Astrocyte (in vitro differentiated cells and primary cell): ENCODE data around the gene E2F2. TPM values are rescaled to one million over a fixed set of nuclear protein-coding genes. Genes with fewer than 3 reads are reported as not detected.

Experiments
- DNase-seq: peaks from one replicate; pipeline ENCODE4 v3.0.0-alpha.2; 2010; ENCODE audit warnings: low read depth
- FAIRE-seq: peaks from 2 replicates; lab custom pipeline; 2011; peaks lifted over from hg19 to GRCh38; lab: Jason Lieb, UNC
- H2AFZ ChIP-seq: 2 replicates; pipeline ENCODE4 v1.6.0; 2012; ENCODE audit warnings: low read depth, low read length, inconsistent platforms
- H3K27ac ChIP-seq: 2 replicates; pipeline ENCODE4 v1.5.1; 2011; ENCODE audit warnings: low read depth, low read length, inconsistent platforms
- H3K27me3 ChIP-seq: 2 replicates; pipeline ENCODE4 v1.6.0; 2011; ENCODE audit warnings: low read length, inconsistent platforms; ENCODE audit not compliant: insufficient read depth
- H3K36me3 ChIP-seq: 2 replicates; pipeline ENCODE4 v1.5.1; 2011; ENCODE audit warnings: low read length, inconsistent platforms; ENCODE audit not compliant: insufficient read depth
- H3K4me1 ChIP-seq: 2 replicates; pipeline ENCODE4 v1.5.1; 2011; ENCODE audit warnings: low read length, inconsistent platforms; ENCODE audit not compliant: insufficient read depth
- H3K4me2 ChIP-seq: 2 replicates; pipeline ENCODE4 v1.6.0; 2012; ENCODE audit warnings: low read length, inconsistent platforms
- H3K4me3 ChIP-seq: 2 replicates; pipeline ENCODE4 v1.5.1; 2011; ENCODE audit warnings: low read depth, mild to moderate bottlenecking, low read length, inconsistent platforms; ENCODE audit not compliant: insufficient read depth
- H3K79me2 ChIP-seq: 2 replicates; pipeline ENCODE4 v1.6.0; 2012; ENCODE audit warnings: mild to moderate bottlenecking, low read length, inconsistent platforms; ENCODE audit not compliant: insufficient read depth
- H3K9ac ChIP-seq: 2 replicates; pipeline ENCODE4 v1.6.0; 2012; ENCODE audit warnings: mild to moderate bottlenecking, low read length, inconsistent platforms
- H3K9me3 ChIP-seq: 2 replicates; pipeline ENCODE4 v1.5.1; 2012; ENCODE audit warnings: low read depth, mild to moderate bottlenecking, low read length, inconsistent platforms; ENCODE audit not compliant: insufficient read depth
- H4K20me1 ChIP-seq: 2 replicates; pipeline ENCODE4 v1.6.0; 2012; ENCODE audit warnings: low read length, inconsistent platforms; ENCODE audit not compliant: insufficient read depth
- H3K27ac Mint-ChIP-seq: one replicate; pipeline ENCODE4 v1.8.0; 2021; ENCODE audit warnings: mild to moderate bottlenecking, mixed read lengths; ENCODE audit not compliant: unreplicated experiment
- H3K27me3 Mint-ChIP-seq: one replicate; pipeline ENCODE4 v1.8.0; 2021; ENCODE audit warnings: low read depth, mixed read lengths; ENCODE audit not compliant: unreplicated experiment
- H3K36me3 Mint-ChIP-seq: one replicate; pipeline ENCODE4 v1.8.0; 2021; ENCODE audit warnings: low read depth, mixed read lengths; ENCODE audit not compliant: unreplicated experiment
- H3K4me1 Mint-ChIP-seq: one replicate; pipeline ENCODE4 v1.8.0; 2021; ENCODE audit warnings: low read depth, mixed read lengths; ENCODE audit not compliant: unreplicated experiment
- H3K4me3 Mint-ChIP-seq: one replicate; pipeline ENCODE4 v1.8.0; 2021; ENCODE audit warnings: mild to moderate bottlenecking, moderate library complexity, mixed read lengths; ENCODE audit not compliant: unreplicated experiment
- H3K9me3 Mint-ChIP-seq: one replicate; pipeline ENCODE4 v1.8.0; 2021; ENCODE audit warnings: mild to moderate bottlenecking, mixed read lengths; ENCODE audit not compliant: unreplicated experiment
- EZH2 ChIP-seq: IDR thresholded peaks from 2 replicates; pipeline ENCODE4 v1.6.1; 2012; ENCODE audit warnings: mild to moderate bottlenecking, low read length, inconsistent platforms; ENCODE audit not compliant: insufficient read depth
- total RNA-seq: library from RNA; stranded (reverse); gene quantifications from 2 replicates; pipeline ENCODE4 v1.2.1, GENCODE V29; 2021
- TF ChIP-seq, protein P1 (sequence below): IDR thresholded peaks from 2 replicates; pipeline ENCODE4 v1.5.1; 2011; ENCODE audit warnings: low read depth, mild to moderate bottlenecking, inconsistent platforms, low read length, moderate library complexity; ENCODE audit not compliant: insufficient read depth

Gene E2F2
- total RNA-seq, 1 donor from 2014 or later: 0.11 TPM

DNA sequence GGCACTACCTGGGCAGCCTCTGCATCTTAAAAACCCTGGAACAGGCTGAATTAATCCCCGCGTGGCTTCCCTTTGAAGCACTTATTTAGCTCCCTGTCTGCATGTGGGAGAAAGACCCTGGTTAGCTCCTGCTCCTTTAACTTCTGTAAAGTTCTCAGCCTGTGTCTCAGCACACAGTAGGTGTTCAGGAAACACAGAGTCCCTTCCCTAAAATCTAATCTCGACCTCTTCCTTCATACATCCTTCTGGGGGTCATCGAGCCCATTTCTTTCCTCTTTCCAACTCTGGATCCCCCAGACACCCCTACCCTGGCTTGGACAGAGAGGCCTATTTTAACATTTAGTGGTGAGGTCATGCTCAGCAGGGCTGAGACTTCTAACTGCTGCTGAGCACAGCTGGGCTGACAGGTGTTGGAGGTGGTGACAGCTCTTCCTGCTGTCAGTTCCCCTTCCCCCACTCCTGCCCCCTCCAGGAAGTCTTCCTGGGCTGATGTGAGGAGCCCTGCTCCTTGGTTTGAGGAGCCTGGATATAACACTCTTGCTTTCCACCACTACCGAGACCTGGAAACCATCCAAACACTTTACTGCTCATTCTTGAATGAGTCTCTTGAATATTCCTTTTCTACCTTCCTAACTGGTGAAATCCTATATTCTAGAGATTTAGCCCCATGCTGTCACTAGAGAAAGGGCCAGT lies 5.3 kb downstream of the E2F2 start:
- Histone ChIP-seq H3K9me3 (no peaks in the 10 kb centered on the region), H3K36me3 (no peaks in the 10 kb centered on the region), H3K79me2 (no peaks in the 10 kb centered on the region), H3K4me2 (no peak overlapping the region), H2AFZ (no peak overlapping the region), H3K9ac (no peak overlapping the region), H3K27ac (no peak overlapping the region), H3K4me3 (no peak overlapping the region), H4K20me1 (no peaks in the 10 kb centered on the region), H3K4me1 (peaks cover 6% of the 10 kb centered on the region), H3K27me3 (peaks cover 3% of the 10 kb centered on the region)
- H3K36me3 Mint-ChIP-seq: peaks cover 5% of the 10 kb centered on the region
- H3K27ac Mint-ChIP-seq: no peak overlapping the region
- TF ChIP-seq, protein P1, sequence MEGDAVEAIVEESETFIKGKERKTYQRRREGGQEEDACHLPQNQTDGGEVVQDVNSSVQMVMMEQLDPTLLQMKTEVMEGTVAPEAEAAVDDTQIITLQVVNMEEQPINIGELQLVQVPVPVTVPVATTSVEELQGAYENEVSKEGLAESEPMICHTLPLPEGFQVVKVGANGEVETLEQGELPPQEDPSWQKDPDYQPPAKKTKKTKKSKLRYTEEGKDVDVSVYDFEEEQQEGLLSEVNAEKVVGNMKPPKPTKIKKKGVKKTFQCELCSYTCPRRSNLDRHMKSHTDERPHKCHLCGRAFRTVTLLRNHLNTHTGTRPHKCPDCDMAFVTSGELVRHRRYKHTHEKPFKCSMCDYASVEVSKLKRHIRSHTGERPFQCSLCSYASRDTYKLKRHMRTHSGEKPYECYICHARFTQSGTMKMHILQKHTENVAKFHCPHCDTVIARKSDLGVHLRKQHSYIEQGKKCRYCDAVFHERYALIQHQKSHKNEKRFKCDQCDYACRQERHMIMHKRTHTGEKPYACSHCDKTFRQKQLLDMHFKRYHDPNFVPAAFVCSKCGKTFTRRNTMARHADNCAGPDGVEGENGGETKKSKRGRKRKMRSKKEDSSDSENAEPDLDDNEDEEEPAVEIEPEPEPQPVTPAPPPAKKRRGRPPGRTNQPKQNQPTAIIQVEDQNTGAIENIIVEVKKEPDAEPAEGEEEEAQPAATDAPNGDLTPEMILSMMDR: no peak
- no peak for TF ChIP-seq EZH2
- H3K9me3 Mint-ChIP-seq: no peaks in the 10 kb centered on the region
- H3K4me1 Mint-ChIP-seq: no peaks in the 10 kb centered on the region
- H3K27me3 Mint-ChIP-seq: peaks cover 35% of the 10 kb centered on the region
- no peak overlapping the region for H3K4me3 Mint-ChIP-seq
- DNase-seq (no peak), FAIRE-seq (no peak)

DNA sequence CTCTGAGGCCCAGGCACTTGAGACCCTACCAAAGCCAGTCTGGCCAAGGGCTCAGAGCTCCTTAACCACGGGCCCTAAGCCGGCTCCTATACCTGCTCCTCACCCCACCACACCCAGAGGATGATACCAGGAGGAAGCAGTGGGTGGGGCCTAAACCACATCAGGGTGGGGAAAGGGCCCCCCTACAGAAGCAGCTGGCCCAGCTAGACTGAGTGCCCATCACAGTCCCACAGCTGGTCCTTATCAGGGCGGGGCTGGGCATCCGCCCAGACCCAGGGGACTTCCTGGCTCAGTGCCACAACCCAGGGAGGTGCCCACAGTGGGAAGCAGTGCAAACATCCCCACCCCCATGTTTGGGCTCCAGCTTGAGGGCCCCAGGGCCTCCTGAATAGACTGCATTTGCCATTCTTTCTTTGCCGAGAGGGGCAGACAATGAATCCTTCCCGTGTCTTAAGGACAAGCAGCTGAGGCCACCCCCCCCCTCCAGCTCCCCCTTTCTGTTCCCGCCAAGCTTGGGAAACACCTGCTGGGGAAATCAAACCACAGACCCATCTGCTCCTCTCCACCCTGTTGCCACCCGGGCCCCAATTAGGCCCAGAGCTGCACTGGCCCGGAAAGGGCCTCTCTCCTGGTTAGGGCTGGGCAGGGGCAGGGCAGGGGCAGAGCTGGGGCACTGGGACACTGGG lies 6.2 kb downstream of the E2F2 start:
- Histone ChIP-seq H3K27ac (no peak overlapping the region), H3K79me2 (no peaks in the 10 kb centered on the region), H2AFZ (no peak overlapping the region), H4K20me1 (no peaks in the 10 kb centered on the region), H3K4me1 (peaks cover 3% of the 10 kb centered on the region), H3K9me3 (no peaks in the 10 kb centered on the region), H3K4me2 (no peak overlapping the region), H3K27me3 (peaks cover 1% of the 10 kb centered on the region), H3K9ac (no peak overlapping the region), H3K36me3 (no peaks in the 10 kb centered on the region), H3K4me3 (no peak overlapping the region)
- DNase-seq: no peak
- Mint-ChIP-seq H3K4me1 (no peaks in the 10 kb centered on the region), H3K27ac (no peak overlapping the region), H3K27me3 (peaks cover 30% of the 10 kb centered on the region), H3K4me3 (no peak overlapping the region), H3K9me3 (no peaks in the 10 kb centered on the region), H3K36me3 (peaks cover 5% of the 10 kb centered on the region)
- no peak for FAIRE-seq
- TF ChIP-seq, protein P1: no peak
- TF ChIP-seq EZH2: no peak

DNA sequence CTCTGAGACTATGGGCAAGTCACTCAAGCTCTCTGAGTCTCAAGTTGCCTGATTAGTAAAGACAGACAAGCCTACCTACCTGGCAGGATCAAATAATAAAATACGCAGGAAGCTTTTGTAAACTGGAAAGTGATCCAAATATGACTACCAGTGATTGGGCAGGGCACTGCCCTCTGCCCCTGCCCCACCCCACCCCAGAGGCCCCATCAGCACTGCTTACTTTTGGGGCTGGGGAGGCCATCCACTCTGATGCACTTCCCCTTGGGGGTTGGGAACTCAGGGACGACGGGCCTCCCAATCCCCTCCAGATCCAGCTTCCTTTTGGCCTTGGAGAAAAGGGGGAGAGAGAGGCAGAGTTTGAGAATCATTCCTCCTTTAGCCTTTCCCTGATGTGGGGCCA lies 6.9 kb downstream of the E2F2 start:
- no peaks in the 10 kb centered on the region for H4K20me1 ChIP-seq
- H3K27me3 Mint-ChIP-seq: peaks cover 23% of the 10 kb centered on the region
- H3K36me3 Mint-ChIP-seq: peaks cover 4% of the 10 kb centered on the region
- H3K4me1 ChIP-seq: peaks cover 3% of the 10 kb centered on the region
- no peak overlapping the region for H2AFZ ChIP-seq
- H3K4me2 ChIP-seq: no peak overlapping the region
- H3K4me1 Mint-ChIP-seq: no peaks in the 10 kb centered on the region
- no peak for DNase-seq
- no peaks in the 10 kb centered on the region for H3K27me3 ChIP-seq
- H3K79me2 ChIP-seq: no peaks in the 10 kb centered on the region
- H3K9ac ChIP-seq: no peak overlapping the region
- FAIRE-seq: no peak
- H3K9me3 Mint-ChIP-seq: no peaks in the 10 kb centered on the region
- TF ChIP-seq, protein P1: no peak
- TF ChIP-seq EZH2: no peak
- H3K27ac ChIP-seq: no peak overlapping the region
- no peak overlapping the region for H3K27ac Mint-ChIP-seq
- no peaks in the 10 kb centered on the region for H3K36me3 ChIP-seq
- no peak overlapping the region for H3K4me3 ChIP-seq
- H3K4me3 Mint-ChIP-seq: no peak overlapping the region
- no peaks in the 10 kb centered on the region for H3K9me3 ChIP-seq
